Smooth muscle cell (in vitro differentiated cells): ENCODE measurements around the gene SHISA5. TPM values are rescaled to one million over a fixed set of nuclear protein-coding genes. Genes with fewer than 3 reads are reported as not detected.

ENCODE experiments used
- DNase-seq: peaks from one replicate; lab custom pipeline; 2025; ENCODE audit not compliant: unreplicated experiment; lab: John Stamatoyannopoulos, UW
- H2AFZ ChIP-seq: fragments of 200-600 bp; sonication (generic); 2 replicates; pipeline ENCODE4 v1.6.0; 2016; ENCODE audit warnings: antibody characterized with exemption, low read depth, mild to moderate bottlenecking
- H3F3A ChIP-seq: fragments of 200-600 bp; sonication (generic); 2 replicates; pipeline ENCODE4 v1.6.0; 2017; ENCODE audit warnings: antibody characterized with exemption, low read depth
- H3K27ac ChIP-seq: fragments of 200-600 bp; sonication (generic); 2 replicates; pipeline ENCODE4 v1.5.1; 2016; ENCODE audit warnings: low read depth, mild to moderate bottlenecking
- H3K27me3 ChIP-seq: fragments of 200-600 bp; sonication (generic); 2 replicates; pipeline ENCODE4 v1.6.1; 2016; ENCODE audit warnings: low read depth, mild to moderate bottlenecking
- H3K36me3 ChIP-seq: fragments of 200-600 bp; sonication (generic); 2 replicates; pipeline ENCODE4 v1.5.1; 2016; ENCODE audit warnings: low read depth
- H3K4me1 ChIP-seq: fragments of 200-600 bp; sonication (generic); 2 replicates; pipeline ENCODE4 v1.5.1; 2016; ENCODE audit warnings: low read depth
- H3K4me2 ChIP-seq: fragments of 200-600 bp; sonication (generic); 2 replicates; pipeline ENCODE4 v1.6.0; 2016; ENCODE audit warnings: mild to moderate bottlenecking
- H3K4me3 ChIP-seq: fragments of 200-600 bp; sonication (generic); 2 replicates; pipeline ENCODE4 v1.5.1; 2016; ENCODE audit warnings: mild to moderate bottlenecking
- H3K79me2 ChIP-seq: fragments of 200-600 bp; sonication (generic); 2 replicates; pipeline ENCODE4 v1.6.0; 2016; ENCODE audit warnings: low read depth, mild to moderate bottlenecking
- H3K9ac ChIP-seq: fragments of 200-600 bp; sonication (generic); 2 replicates; pipeline ENCODE4 v1.6.0; 2016; ENCODE audit warnings: low read depth
- H3K9me3 ChIP-seq: fragments of 200-600 bp; sonication (generic); replicated peaks from 2 replicates; pipeline ENCODE4 v1.5.1; 2016; ENCODE audit warnings: low read depth
- H4K20me1 ChIP-seq: fragments of 200-600 bp; sonication (generic); 2 replicates; pipeline ENCODE4 v1.6.0; 2016; ENCODE audit warnings: low read depth
- CTCF ChIP-seq: fragments of 200-600 bp; sonication (generic); IDR thresholded peaks from 2 replicates; pipeline ENCODE4 v1.5.1; 2017; ENCODE audit warnings: borderline replicate concordance, mild to moderate bottlenecking, antibody characterized with exemption; ENCODE audit not compliant: insufficient read depth, poor library complexity, severe bottlenecking
- WGBS: methylation state at CpG from one replicate; pipeline ENCODE4 v1.1.7; 2016; ENCODE audit warnings: low lambda C conversion rate; 5-methylcytosine and 5-hydroxymethylcytosine counted together
- polyA plus RNA-seq: library from polyadenylated mRNA; unstranded; fragments of >200 nt; fragmentation: Nextera tagmentation; extraction: Ambion mirVana; gene quantifications from 2 replicates; pipeline ENCODE4 v1.2.1, GENCODE V29; 2016
- total RNA-seq: library from RNA; depleted of rRNA; stranded (reverse); fragments of >200 nt; gene quantifications from 2 replicates; pipeline ENCODE4 v1.2.3, GENCODE V29; 2014

SHISA5 gene
- total and polyA plus RNA-seq, 2 experiments from 2014 or later, result 124 to 333 TPM

DNA sequence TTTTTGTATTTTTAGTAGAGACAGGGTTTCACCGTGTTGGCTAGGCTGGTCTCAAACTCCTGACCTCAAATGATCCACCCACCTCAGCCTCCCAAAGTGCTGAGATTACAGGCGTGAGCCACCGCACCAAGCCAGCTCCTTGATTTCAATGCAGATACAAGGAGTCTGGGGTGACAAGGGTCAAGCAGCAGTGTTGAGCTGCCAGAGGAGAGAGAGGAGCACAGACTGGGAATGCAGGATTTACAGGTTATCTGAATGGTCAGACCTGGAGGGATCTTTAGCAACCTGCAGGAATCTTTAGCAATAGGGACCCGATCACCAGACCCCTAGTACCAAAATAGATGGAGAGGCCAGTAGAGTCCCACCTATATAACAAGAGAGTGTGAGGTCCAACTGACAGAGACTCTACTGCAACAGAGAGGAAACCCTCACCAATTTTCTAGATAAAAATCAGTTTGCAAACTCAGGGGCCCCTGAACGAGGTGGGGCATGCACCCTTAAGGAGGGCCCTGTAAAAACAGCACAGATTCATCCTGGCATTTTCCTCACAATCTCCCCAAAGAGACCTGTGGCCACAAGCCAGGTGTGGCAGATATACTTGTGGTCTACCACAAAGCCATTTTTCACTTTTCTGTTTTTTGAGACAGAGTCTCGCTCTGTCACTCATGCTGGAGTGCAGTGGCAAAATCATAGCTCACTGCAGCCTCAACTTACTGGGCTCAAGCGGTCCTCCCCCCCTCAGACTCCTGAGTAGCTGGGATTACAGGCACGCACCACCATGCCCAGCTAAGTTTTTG, 10.7 kb upstream of the SHISA5 start:
- Histone ChIP-seq H3K4me2 (no peak overlapping the region), H3F3A (peaks cover 5% of the 10 kb centered on the region), H3K36me3 (no peaks in the 10 kb centered on the region), H3K4me1 (no peaks in the 10 kb centered on the region), H3K4me3 (no peak overlapping the region), H3K79me2 (no peaks in the 10 kb centered on the region), H3K9ac (no peak overlapping the region), H3K9me3 (no peaks in the 10 kb centered on the region), H4K20me1 (peaks cover 40% of the 10 kb centered on the region), H3K27ac (no peak overlapping the region), H3K27me3 (no peaks in the 10 kb centered on the region), H2AFZ (no peak overlapping the region)
- no peak for DNase-seq
- TF ChIP-seq CTCF, result no peak
- 82% methylated on average over 8 of the region's 8 CpGs for WGBS

GRCh38 chr3:48511551-48511950, 7.6 kb upstream of the SHISA5 start:
- no peak for TF ChIP-seq CTCF
- no peak for DNase-seq
- Histone ChIP-seq H3K27me3 (no peaks in the 10 kb centered on the region), H3K79me2 (no peaks in the 10 kb centered on the region), H4K20me1 (peaks cover 16% of the 10 kb centered on the region), H3K36me3 (no peaks in the 10 kb centered on the region), H3K4me2 (no peak overlapping the region), H3K9ac (no peak overlapping the region), H2AFZ (no peak overlapping the region), H3K4me3 (no peak overlapping the region), H3K27ac (no peak overlapping the region), H3K9me3 (no peaks in the 10 kb centered on the region), H3F3A (peaks cover 9% of the 10 kb centered on the region), H3K4me1 (no peaks in the 10 kb centered on the region)
- 97% methylated on average over 4 of the region's 4 CpGs for WGBS

DNA sequence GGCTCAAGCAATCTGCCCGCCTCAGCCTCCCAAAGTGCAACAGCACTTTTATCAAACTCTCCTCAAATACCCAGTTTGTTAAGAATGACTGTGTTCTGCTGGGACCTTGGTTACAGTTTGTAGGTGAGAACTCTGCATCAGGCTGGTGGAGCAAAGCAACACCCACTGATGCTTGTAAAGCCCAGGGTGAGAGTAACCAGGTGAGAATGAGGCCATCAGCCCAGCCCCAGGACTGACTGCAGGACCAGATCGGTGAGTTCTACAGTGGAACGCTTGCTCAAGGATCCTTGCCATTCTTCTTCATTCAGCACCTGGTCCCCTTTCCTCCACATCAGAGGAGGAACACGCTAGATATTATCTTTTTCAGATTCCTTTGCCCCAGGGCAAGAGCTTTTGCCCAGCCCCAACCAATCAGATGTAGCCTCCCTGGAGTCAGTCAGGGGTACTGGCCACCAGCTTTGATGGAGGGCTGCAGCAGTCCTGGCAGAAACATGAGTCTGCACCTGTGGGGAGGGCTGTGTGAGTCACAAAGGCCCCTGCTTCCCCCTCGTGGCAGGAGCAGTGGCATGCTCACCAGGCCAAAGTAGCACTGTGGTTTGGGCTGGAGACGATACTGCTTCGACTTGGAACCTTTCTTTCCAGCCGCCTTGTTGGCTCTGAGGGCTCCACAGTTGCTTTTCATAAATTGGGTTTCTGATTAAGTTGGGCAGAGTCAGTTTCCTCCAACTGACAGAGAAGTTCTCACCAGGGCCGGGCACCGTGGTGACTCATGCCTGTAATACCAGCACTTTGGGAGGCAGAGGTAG, 3.5 kb upstream of the SHISA5 start:
- peak; percentile 32 for TF ChIP-seq CTCF
- Histone ChIP-seq H2AFZ (no peak overlapping the region), H3K27me3 (no peaks in the 10 kb centered on the region), H3F3A (peaks cover 12% of the 10 kb centered on the region), H3K4me2 (no peak overlapping the region), H3K27ac (no peak overlapping the region), H4K20me1 (no peaks in the 10 kb centered on the region), H3K9ac (no peak overlapping the region), H3K36me3 (no peaks in the 10 kb centered on the region), H3K9me3 (no peaks in the 10 kb centered on the region), H3K4me3 (no peak overlapping the region), H3K4me1 (peaks cover 5% of the 10 kb centered on the region), H3K79me2 (no peaks in the 10 kb centered on the region)
- WGBS, result 28% methylated on average over 10 of the region's 10 CpGs
- no peak for DNase-seq
